ENCODE measurements around the gene HBE1. TPM values are rescaled to one million over a fixed set of nuclear protein-coding genes. Genes with fewer than 3 reads are reported as not detected.

Gene HBE1
- total and polyA plus RNA-seq, 9 of the 15 experiments (the other 6 are each of a cell fraction or from before 2014, with no cell fraction given) = 612 to 10,250 (median 2,181) TPM

DNA sequence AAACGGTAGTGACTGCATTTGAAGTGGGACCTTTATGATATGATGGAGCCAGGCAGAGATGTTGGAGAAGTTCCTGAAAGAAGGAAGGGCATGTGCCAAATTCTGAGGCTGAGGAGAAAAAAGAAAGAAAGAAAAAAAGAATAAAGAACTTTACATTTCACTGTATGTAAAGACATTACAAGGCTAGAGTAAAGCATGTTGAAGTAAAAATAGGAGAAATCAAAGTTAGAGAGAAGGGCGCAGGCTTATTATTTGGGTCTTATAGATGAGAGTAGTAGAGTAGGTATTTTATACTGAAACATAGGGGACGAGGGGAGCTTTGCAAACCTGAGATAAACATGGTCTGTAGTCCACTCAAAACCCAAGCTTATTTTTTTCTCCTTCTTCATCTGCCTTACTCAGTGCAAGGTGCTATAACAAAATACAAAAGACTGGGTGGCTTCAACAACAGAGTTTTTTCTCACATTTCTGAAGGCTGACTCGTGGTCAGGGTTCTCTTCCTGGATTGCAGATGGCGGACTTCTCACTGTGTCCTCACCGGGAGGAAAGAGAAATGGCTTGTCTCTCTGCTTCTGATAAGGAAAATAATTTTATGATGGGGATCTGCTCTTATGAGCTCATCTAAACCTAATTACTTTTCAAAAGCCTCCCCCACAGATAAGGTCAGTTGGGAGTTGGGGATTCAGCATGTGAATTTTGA, 22.8 kb downstream of the HBE1 start (continued):
- TF ChIP-seq CCNT2 (IDR thresholded peaks at IDR 0.05; ENCODE audit: borderline replicate concordance, extremely low read depth, insufficient read length, low read depth, low read length) = peak; percentile 49
- 0 out of 2 replicates have a peak, but pooled peaks have one; percentile 31 for TF ChIP-seq SMARCE1 (IDR thresholded peaks at IDR 0.05)
- no peak for TF ChIP-seq ILF3 (IDR thresholded peaks at IDR 0.05; ENCODE audit: borderline replicate concordance)
- TF ChIP-seq ZBTB17 (CRISPR knock-in tag; IDR thresholded peaks at IDR 0.05) = 0 out of 2 replicates have a peak, but pooled peaks have one; percentile 15
- TF ChIP-seq, protein P1, sequence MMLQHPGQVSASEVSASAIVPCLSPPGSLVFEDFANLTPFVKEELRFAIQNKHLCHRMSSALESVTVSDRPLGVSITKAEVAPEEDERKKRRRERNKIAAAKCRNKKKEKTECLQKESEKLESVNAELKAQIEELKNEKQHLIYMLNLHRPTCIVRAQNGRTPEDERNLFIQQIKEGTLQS (IDR thresholded peaks at IDR 0.05) = peak; percentile 28; the same call in 1 of the 2 replicates
- TF ChIP-seq, protein P1 (CRISPR knock-in tag; conservative IDR thresholded peaks at IDR 0.05) = no peak
- TF ChIP-seq, protein P2, sequence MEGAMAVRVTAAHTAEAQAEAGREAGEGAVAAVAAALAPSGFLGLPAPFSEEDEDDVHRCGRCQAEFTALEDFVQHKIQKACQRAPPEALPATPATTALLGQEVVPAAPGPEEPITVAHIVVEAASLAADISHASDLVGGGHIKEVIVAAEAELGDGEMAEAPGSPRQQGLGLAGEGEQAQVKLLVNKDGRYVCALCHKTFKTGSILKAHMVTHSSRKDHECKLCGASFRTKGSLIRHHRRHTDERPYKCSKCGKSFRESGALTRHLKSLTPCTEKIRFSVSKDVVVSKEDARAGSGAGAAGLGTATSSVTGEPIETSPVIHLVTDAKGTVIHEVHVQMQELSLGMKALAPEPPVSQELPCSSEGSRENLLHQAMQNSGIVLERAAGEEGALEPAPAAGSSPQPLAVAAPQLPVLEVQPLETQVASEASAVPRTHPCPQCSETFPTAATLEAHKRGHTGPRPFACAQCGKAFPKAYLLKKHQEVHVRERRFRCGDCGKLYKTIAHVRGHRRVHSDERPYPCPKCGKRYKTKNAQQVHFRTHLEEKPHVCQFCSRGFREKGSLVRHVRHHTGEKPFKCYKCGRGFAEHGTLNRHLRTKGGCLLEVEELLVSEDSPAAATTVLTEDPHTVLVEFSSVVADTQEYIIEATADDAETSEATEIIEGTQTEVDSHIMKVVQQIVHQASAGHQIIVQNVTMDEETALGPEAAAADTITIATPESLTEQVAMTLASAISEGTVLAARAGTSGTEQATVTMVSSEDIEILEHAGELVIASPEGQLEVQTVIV (CRISPR knock-in tag; IDR thresholded peaks at IDR 0.05; ENCODE audit: borderline replicate concordance) = no peak
- TF ChIP-seq, protein P3, sequence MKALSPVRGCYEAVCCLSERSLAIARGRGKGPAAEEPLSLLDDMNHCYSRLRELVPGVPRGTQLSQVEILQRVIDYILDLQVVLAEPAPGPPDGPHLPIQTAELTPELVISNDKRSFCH (CRISPR knock-in tag; IDR thresholded peaks at IDR 0.05) = no peak
- TF ChIP-seq, protein P3 (tag; IDR thresholded peaks at IDR 0.05) = no peak
- no peak for TF ChIP-seq ZNF124 (CRISPR knock-in tag; IDR thresholded peaks at IDR 0.05)
- TF ChIP-seq, protein P4, sequence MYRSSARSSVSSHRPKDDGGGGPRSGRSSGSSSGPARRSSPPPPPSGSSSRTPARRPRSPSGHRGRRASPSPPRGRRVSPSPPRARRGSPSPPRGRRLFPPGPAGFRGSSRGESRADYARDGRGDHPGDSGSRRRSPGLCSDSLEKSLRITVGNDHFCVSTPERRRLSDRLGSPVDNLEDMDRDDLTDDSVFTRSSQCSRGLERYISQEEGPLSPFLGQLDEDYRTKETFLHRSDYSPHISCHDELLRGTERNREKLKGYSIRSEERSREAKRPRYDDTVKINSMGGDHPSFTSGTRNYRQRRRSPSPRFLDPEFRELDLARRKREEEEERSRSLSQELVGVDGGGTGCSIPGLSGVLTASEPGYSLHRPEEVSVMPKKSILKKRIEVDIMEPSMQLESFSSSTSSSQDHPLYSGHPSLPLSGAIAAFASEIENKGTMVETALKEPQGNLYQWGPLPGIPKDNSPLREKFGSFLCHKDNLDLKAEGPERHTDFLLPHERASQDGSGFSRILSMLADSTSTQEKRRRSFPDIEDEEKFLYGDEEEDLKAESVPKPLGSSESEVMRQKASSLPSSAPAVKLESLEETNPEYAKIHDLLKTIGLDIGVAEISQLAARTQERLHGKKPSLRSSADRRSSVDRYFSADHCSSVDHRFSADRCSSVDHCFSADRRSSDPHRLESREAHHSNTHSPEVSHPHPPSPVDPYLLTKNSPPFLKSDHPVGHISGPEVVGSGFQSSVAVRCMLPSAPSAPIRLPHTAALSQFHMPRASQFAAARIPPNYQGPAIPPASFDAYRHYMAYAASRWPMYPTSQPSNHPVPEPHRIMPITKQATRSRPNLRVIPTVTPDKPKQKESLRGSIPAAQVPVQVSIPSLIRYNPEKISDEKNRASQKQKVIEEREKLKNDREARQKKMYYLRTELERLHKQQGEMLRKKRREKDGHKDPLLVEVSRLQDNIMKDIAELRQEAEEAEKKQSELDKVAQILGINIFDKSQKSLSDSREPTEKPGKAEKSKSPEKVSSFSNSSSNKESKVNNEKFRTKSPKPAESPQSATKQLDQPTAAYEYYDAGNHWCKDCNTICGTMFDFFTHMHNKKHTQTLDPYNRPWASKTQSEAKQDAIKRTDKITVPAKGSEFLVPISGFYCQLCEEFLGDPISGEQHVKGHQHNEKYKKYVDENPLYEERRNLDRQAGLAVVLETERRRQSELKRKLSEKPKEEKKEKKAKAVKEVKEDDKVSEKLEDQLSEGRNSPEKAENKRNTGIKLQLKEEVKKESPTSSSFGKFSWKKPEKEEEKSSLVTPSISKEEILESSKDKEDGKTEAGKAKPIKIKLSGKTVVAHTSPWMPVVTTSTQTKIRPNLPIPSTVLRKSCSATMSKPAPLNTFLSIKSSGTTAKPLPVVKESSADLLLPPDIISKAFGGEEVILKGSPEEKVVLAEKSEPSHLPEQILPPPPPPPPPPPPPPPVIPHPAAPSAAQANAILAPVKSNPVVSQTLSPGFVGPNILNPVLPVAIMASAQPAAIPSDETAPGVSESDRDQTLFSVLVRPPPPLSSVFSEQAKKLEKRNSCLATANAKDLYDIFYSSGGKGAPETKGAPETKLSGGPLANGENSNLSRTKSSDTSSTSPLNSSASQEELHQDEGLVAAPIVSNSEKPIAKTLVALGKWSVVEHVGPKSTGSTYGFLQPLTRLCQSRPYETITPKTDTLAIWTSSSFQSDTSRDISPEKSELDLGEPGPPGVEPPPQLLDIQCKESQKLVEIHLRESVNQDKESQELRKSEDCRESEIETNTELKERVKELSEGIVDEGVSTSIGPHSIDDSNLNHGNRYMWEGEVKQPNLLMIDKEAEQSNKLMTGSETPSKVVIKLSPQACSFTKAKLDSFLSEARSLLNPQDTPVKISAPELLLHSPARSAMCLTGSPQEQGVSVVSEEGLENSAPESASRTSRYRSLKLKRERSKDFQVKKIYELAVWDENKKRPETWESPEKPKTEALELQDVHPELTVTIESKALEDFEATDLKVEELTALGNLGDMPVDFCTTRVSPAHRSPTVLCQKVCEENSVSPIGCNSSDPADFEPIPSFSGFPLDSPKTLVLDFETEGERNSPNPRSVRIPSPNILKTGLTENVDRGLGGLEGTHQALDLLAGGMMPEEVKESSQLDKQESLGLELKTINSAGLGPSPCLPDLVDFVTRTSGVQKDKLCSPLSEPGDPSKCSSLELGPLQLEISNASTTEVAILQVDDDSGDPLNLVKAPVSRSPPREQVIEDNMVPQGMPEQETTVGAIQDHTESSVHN (IDR thresholded peaks at IDR 0.05; ENCODE audit: borderline replicate concordance in 1 of 2, low read depth in 1 of 2) = no peak
- TF ChIP-seq TEAD1 (CRISPR knock-in tag; IDR thresholded peaks at IDR 0.05) = no peak
- no peak for TF ChIP-seq ZNF780A (CRISPR knock-in tag; IDR thresholded peaks at IDR 0.05)
- TF ChIP-seq, protein P5, sequence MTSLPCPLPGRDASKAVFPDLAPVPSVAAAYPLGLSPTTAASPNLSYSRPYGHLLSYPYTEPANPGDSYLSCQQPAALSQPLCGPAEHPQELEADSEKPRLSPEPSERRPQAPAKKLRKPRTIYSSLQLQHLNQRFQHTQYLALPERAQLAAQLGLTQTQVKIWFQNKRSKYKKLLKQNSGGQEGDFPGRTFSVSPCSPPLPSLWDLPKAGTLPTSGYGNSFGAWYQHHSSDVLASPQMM (CRISPR knock-in tag; IDR thresholded peaks at IDR 0.05) = no peak

Data from K562 (cell line).